H9 (cell line): Measurements from ENCODE around the gene CASP10. TPM values are rescaled to one million over a fixed set of nuclear protein-coding genes. Genes with fewer than 3 reads are reported as not detected.

Experiments used
- DNase-seq: peaks from one replicate; pipeline ENCODE4 v3.0.0-alpha.2; 2017
- H2AFZ ChIP-seq: one replicate; pipeline ENCODE4 v1.6.1; 2013; ENCODE audit warnings: mild to moderate bottlenecking, low read length, control low read depth, moderate library complexity
- H2AK5ac ChIP-seq: 2 replicates; pipeline ENCODE4 v1.6.1; 2013; ENCODE audit warnings: low read length, control low read depth, mixed read lengths; ENCODE audit not compliant: insufficient read length
- H2BK120ac ChIP-seq: one replicate; pipeline ENCODE4 v1.6.1; 2013; ENCODE audit warnings: low read depth, mild to moderate bottlenecking, low read length, control low read depth, inconsistent platforms; ENCODE audit not compliant: poor library complexity, severe bottlenecking
- H2BK12ac ChIP-seq: 2 replicates; pipeline ENCODE4 v1.6.1; 2013; ENCODE audit warnings: low read length, control low read depth, mixed read lengths, low read depth; ENCODE audit not compliant: insufficient read length
- H2BK15ac ChIP-seq: 2 replicates; pipeline ENCODE4 v1.6.1; 2013; ENCODE audit warnings: low read depth, low read length, control low read depth
- H2BK20ac ChIP-seq: one replicate; pipeline ENCODE4 v1.6.1; 2013; ENCODE audit warnings: low read depth, mild to moderate bottlenecking, low read length, control low read depth, inconsistent platforms; ENCODE audit not compliant: poor library complexity, severe bottlenecking
- H2BK5ac ChIP-seq: 2 replicates; pipeline ENCODE4 v1.6.1; 2013; ENCODE audit warnings: low read length, control low read depth, mixed read lengths; ENCODE audit not compliant: insufficient read length
- H3K14ac ChIP-seq: 2 replicates; pipeline ENCODE4 v1.6.1; 2013; ENCODE audit warnings: low read length, control low read depth; ENCODE audit not compliant: insufficient read depth
- H3K18ac ChIP-seq: 2 replicates; pipeline ENCODE4 v1.6.1; 2013; ENCODE audit warnings: low read depth, mild to moderate bottlenecking, mixed read lengths, low read length, control low read depth; ENCODE audit not compliant: insufficient read length
- H3K23ac ChIP-seq: 2 replicates; pipeline ENCODE4 v1.6.1; 2013; ENCODE audit warnings: low read length, control low read depth, mixed read lengths, low read depth; ENCODE audit not compliant: insufficient read length
- H3K23me2 ChIP-seq: 2 replicates; pipeline ENCODE4 v1.6.1; 2013; ENCODE audit warnings: low read depth, mild to moderate bottlenecking, mixed read lengths, low read length, control low read depth; ENCODE audit not compliant: insufficient read length, poor library complexity, severe bottlenecking
- H3K27ac ChIP-seq: 2 replicates; pipeline ENCODE4 v1.5.1; 2013; ENCODE audit warnings: low read length, control low read depth, mixed read lengths, low read depth; ENCODE audit not compliant: insufficient read length
- H3K27me3 ChIP-seq: 2 replicates; pipeline ENCODE4 v1.6.1; 2013; ENCODE audit warnings: low read length, control low read depth, inconsistent platforms; ENCODE audit not compliant: insufficient read depth
- H3K4ac ChIP-seq: 2 replicates; pipeline ENCODE4 v1.6.1; 2013; ENCODE audit warnings: low read depth, mild to moderate bottlenecking, control low read depth, inconsistent platforms, low read length, moderate library complexity
- H3K4me1 ChIP-seq: 2 replicates; pipeline ENCODE4 v1.6.1; 2013; ENCODE audit warnings: low read length, control low read depth, inconsistent platforms; ENCODE audit not compliant: insufficient read depth
- H3K4me2 ChIP-seq: 2 replicates; pipeline ENCODE4 v1.6.1; 2013; ENCODE audit warnings: low read length, control low read depth, mixed read lengths; ENCODE audit not compliant: insufficient read length, insufficient read depth
- H3K56ac ChIP-seq: 2 replicates; pipeline ENCODE4 v1.6.1; 2013; ENCODE audit warnings: low read depth, mild to moderate bottlenecking, mixed read lengths, low read length, control low read depth; ENCODE audit not compliant: insufficient read length
- H3K79me1 ChIP-seq: 2 replicates; pipeline ENCODE4 v1.6.1; 2013; ENCODE audit warnings: low read depth, mild to moderate bottlenecking, moderate library complexity, low read length, control low read depth, inconsistent platforms; ENCODE audit not compliant: insufficient read depth, poor library complexity, severe bottlenecking
- H3K79me2 ChIP-seq: 2 replicates; pipeline ENCODE4 v1.6.1; 2013; ENCODE audit warnings: low read length, control low read depth, inconsistent platforms; ENCODE audit not compliant: insufficient read depth
- H3K9ac ChIP-seq: 2 replicates; pipeline ENCODE4 v1.6.1; 2013; ENCODE audit warnings: low read length, control low read depth, mixed read lengths; ENCODE audit not compliant: insufficient read length; ENCODE audit errors: extremely low read depth
- H3K9me3 ChIP-seq: one replicate; pipeline ENCODE4 v1.6.1; 2013; ENCODE audit warnings: low read depth, low read length, inconsistent platforms; ENCODE audit not compliant: control insufficient read depth
- H3T11ph ChIP-seq: one replicate; pipeline ENCODE4 v1.6.1; 2013; ENCODE audit warnings: mild to moderate bottlenecking, low read length, control low read depth, inconsistent platforms
- H4K20me1 ChIP-seq: one replicate; pipeline ENCODE4 v1.6.1; 2013; ENCODE audit not compliant: control insufficient read depth, insufficient read length, insufficient read depth
- H4K5ac ChIP-seq: 2 replicates; pipeline ENCODE4 v1.6.1; 2013; ENCODE audit warnings: low read depth, mild to moderate bottlenecking, mixed read lengths, low read length, control low read depth; ENCODE audit not compliant: insufficient read length
- H4K8ac ChIP-seq: replicated peaks from 2 replicates; pipeline ENCODE4 v1.6.1; 2013; ENCODE audit warnings: low read length, control low read depth, mixed read lengths, low read depth; ENCODE audit not compliant: insufficient read length
- H4K91ac ChIP-seq: 2 replicates; pipeline ENCODE4 v1.6.1; 2013; ENCODE audit warnings: low read depth, mild to moderate bottlenecking, moderate library complexity, mixed read lengths, low read length, control low read depth; ENCODE audit not compliant: insufficient read length
- H3K27ac Mint-ChIP-seq, 3 experiments: 2 replicates in 2 of 3; 3 replicates in 1 of 3; pipeline ENCODE4 v1.8.0; 2020 to 2021; ENCODE audit warnings: mixed read lengths in 3 of 3, mild to moderate bottlenecking in 1 of 3, moderate library complexity in 1 of 3
- H3K27me3 Mint-ChIP-seq: 2 replicates; pipeline ENCODE4 v1.8.0; 2021; ENCODE audit warnings: low read depth, mild to moderate bottlenecking, moderate library complexity, mixed read lengths
- H3K36me3 Mint-ChIP-seq, 3 experiments: 2 replicates in 2 of 3; 3 replicates in 1 of 3; pipeline ENCODE4 v1.8.0; 2020 to 2021; ENCODE audit warnings: low read depth in 3 of 3, mixed read lengths in 3 of 3; ENCODE audit not compliant: insufficient read depth in 1 of 3
- H3K4me1 Mint-ChIP-seq, 2 experiments: 2 replicates each; pipeline ENCODE4 v1.8.0; 2020; ENCODE audit warnings: mixed read lengths in 2 of 2
- H3K4me3 Mint-ChIP-seq, 2 experiments: 2 replicates in 1 of 2; 3 replicates in 1 of 2; pipeline ENCODE4 v1.8.0; 2020 to 2021; ENCODE audit warnings: mild to moderate bottlenecking in 2 of 2, mixed read lengths in 2 of 2, moderate library complexity in 1 of 2
- H3K9me3 Mint-ChIP-seq, 2 experiments: 2 replicates in 1 of 2; 3 replicates in 1 of 2; pipeline ENCODE4 v1.8.0; 2020; ENCODE audit warnings: mild to moderate bottlenecking in 2 of 2, mixed read lengths in 2 of 2, moderate library complexity in 1 of 2
- WGBS: extraction: QIAGEN DNeasy Blood & Tissue Kit; methylation state at CpG from one replicate; pipeline ENCODE4 v1.1.7; 2013; ENCODE audit warnings: missing lambda C conversion rate, low lambda C conversion rate, mixed read lengths; ENCODE audit not compliant: insufficient read length; ENCODE audit errors: extremely low coverage; 5-methylcytosine and 5-hydroxymethylcytosine counted together
- total RNA-seq: library from RNA; stranded (reverse); gene quantifications from 2 replicates; pipeline ENCODE4 v1.2.1, GENCODE V29; 2021
- TF ChIP-seq, protein P1 (sequence below): fragments of 200-600 bp; sonication (generic); conservative IDR thresholded peaks from 3 replicates; pipeline ENCODE4 v1.8.0; 2021; ENCODE audit warnings: antibody characterized with exemption, mild to moderate bottlenecking

The CASP10 gene
- total RNA-seq, 1 experiment from 2014 or later = 2.7 TPM

- no peak for DNase-seq
- Histone ChIP-seq H2BK5ac (no peak overlapping the region), H2BK20ac (no peak overlapping the region), H3K23me2 (no peaks in the 10 kb centered on the region), H3K27me3 (no peaks in the 10 kb centered on the region), H4K8ac (no peak overlapping the region), H2BK15ac (no peak overlapping the region), H3K14ac (no peak overlapping the region), H3K4me1 (peaks cover 7% of the 10 kb centered on the region; the same call in 1 of the 2 replicates), H3K4ac (no peak overlapping the region), H2AFZ (no peak overlapping the region), H3K4me2 (no peak overlapping the region), H4K91ac (no peak overlapping the region), H3K9me3 (no peaks in the 10 kb centered on the region), H3K27ac (no peak overlapping the region), H3K56ac (no peak overlapping the region), H2BK12ac (no peak overlapping the region), H3K9ac (no peak overlapping the region), H4K5ac (no peak overlapping the region), H2BK120ac (no peak overlapping the region), H3T11ph (no peak overlapping the region), H3K18ac (no peak overlapping the region), H3K79me2 (no peaks in the 10 kb centered on the region), H3K79me1 (no peaks in the 10 kb centered on the region), H4K20me1 (no peaks in the 10 kb centered on the region), H3K23ac (no peak overlapping the region), H2AK5ac (no peak overlapping the region)
- TF ChIP-seq, protein P1, sequence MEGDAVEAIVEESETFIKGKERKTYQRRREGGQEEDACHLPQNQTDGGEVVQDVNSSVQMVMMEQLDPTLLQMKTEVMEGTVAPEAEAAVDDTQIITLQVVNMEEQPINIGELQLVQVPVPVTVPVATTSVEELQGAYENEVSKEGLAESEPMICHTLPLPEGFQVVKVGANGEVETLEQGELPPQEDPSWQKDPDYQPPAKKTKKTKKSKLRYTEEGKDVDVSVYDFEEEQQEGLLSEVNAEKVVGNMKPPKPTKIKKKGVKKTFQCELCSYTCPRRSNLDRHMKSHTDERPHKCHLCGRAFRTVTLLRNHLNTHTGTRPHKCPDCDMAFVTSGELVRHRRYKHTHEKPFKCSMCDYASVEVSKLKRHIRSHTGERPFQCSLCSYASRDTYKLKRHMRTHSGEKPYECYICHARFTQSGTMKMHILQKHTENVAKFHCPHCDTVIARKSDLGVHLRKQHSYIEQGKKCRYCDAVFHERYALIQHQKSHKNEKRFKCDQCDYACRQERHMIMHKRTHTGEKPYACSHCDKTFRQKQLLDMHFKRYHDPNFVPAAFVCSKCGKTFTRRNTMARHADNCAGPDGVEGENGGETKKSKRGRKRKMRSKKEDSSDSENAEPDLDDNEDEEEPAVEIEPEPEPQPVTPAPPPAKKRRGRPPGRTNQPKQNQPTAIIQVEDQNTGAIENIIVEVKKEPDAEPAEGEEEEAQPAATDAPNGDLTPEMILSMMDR = no peak
- Mint-ChIP-seq H3K4me1 (peaks cover 19 to 21% of the 10 kb centered on the region in 2 experiments), H3K36me3 (no peaks in the 10 kb centered on the region; a peak in 1 of 7 replicates), H3K4me3 (no peak overlapping the region), H3K9me3 (no peaks in the 10 kb centered on the region), H3K27me3 (no peaks in the 10 kb centered on the region; the same call in 1 of the 2 replicates), H3K27ac (no peak overlapping the region)
- WGBS = no CpG with 5 or more reads among the region's 9 CpGs
Observed at GRCh38 chr2:201261471-201261870, 78.5 kb downstream of the CASP10 start.
